A673 (cell line): ENCODE measurements around the gene TNFRSF12A. TPM values are rescaled to one million over a fixed set of nuclear protein-coding genes. Genes with fewer than 3 reads are reported as not detected.

Source experiments
- BruUV-seq: library from RNA; stranded (reverse); fragments of 400-500 nt; replicated peaks from 2 replicates; lab custom pipeline; 2021; lab: Mats Ljungman, UMichigan
- CTCF ChIA-PET: fragments of 300-600 bp; sonication (Branson Sonifier 250); formaldehyde crosslinking; loops from one replicate; lab custom pipeline; 2022; ENCODE audit warnings: antibody characterized with exemption; lab: Charles Lee
- POLR2A ChIA-PET: fragments of 300-600 bp; sonication (Branson Sonifier 250); formaldehyde crosslinking; loops from one replicate; lab custom pipeline; 2022; ENCODE audit warnings: antibody characterized with exemption; ENCODE audit not compliant: low non-redundant PET; lab: Charles Lee
- DNase-seq: peaks from one replicate; pipeline ENCODE4 v3.0.0-alpha.2; 2015; ENCODE audit warnings: low spot score
- H3K27ac ChIP-seq: fragments of 200-600 bp; sonication (generic); 2 replicates; pipeline ENCODE4 v1.5.1; 2016; ENCODE audit warnings: mixed run types, low read depth, mild to moderate bottlenecking, mixed read lengths, antibody characterized with exemption, low read length; ENCODE audit not compliant: poor library complexity, severe bottlenecking
- H3K27me3 ChIP-seq: fragments of 200-600 bp; sonication (generic); replicated peaks from 2 replicates; pipeline ENCODE4 v1.6.1; 2017; ENCODE audit warnings: mixed run types, low read depth, mild to moderate bottlenecking, mixed read lengths, antibody characterized with exemption, low read length; ENCODE audit not compliant: insufficient read depth, poor library complexity
- H3K36me3 ChIP-seq: fragments of 200-600 bp; sonication (generic); 2 replicates; pipeline ENCODE4 v1.6.1; 2016; ENCODE audit warnings: mixed run types, mild to moderate bottlenecking, mixed read lengths, antibody characterized with exemption, low read length; ENCODE audit not compliant: insufficient read depth, poor library complexity, severe bottlenecking
- H3K4me1 ChIP-seq: fragments of 200-600 bp; sonication (generic); 2 replicates; pipeline ENCODE4 v1.6.1; 2017; ENCODE audit warnings: mixed run types, mild to moderate bottlenecking, mixed read lengths, antibody characterized with exemption, low read length; ENCODE audit not compliant: insufficient read depth, poor library complexity, severe bottlenecking
- H3K4me3 ChIP-seq: fragments of 200-600 bp; sonication (generic); 2 replicates; pipeline ENCODE4 v1.5.1; 2016; ENCODE audit warnings: low read depth, mixed run types, mild to moderate bottlenecking, mixed read lengths, low read length; ENCODE audit not compliant: poor library complexity, severe bottlenecking
- H3K9me3 ChIP-seq: fragments of 200-600 bp; sonication (generic); 2 replicates; pipeline ENCODE4 v1.6.1; 2016; ENCODE audit warnings: mixed run types, low read depth, mild to moderate bottlenecking, mixed read lengths, antibody characterized with exemption, low read length; ENCODE audit not compliant: poor library complexity, severe bottlenecking
- CTCF ChIP-seq: fragments of 300-800, 200-600 bp; sonication (generic); conservative IDR thresholded peaks from 2 replicates; pipeline ENCODE4 v1.5.1; 2017; ENCODE audit warnings: low read depth, mild to moderate bottlenecking, antibody characterized with exemption, low read length, moderate library complexity, mixed read lengths
- EZH2 ChIP-seq: fragments of 200-600 bp; sonication (generic); IDR thresholded peaks from 2 replicates; pipeline ENCODE4 v1.6.1; 2017; ENCODE audit warnings: borderline replicate concordance, low read depth, mild to moderate bottlenecking, mixed read lengths, antibody characterized with exemption, low read length; ENCODE audit not compliant: poor library complexity, severe bottlenecking
- intact Hi-C: fragments of 100-400 bp; cut with micrococcal nuclease; formaldehyde crosslinking; loops from one replicate; pipeline ENCODE4 v1.10.0; 2022; ENCODE audit not compliant: unreplicated experiment
- total RNA-seq: library from RNA; stranded (reverse); gene quantifications from 2 replicates; pipeline ENCODE4 v1.2.3, GENCODE V29; 2021

TNFRSF12A gene
- total RNA-seq, 1 experiment from 2014 or later, result 39.5 TPM

GRCh38 chr16:2999929-3000328, 20.2 kb upstream of the TNFRSF12A start:
- TF ChIP-seq CTCF, result no peak
- TF ChIP-seq EZH2, result no peak
- POLR2A ChIA-PET, result no interaction called here
- H3K4me3 ChIP-seq, result no peak overlapping the region
- BruUV-seq, result no TSS peak
- intact Hi-C loops, result no loop called here
- no peaks in the 10 kb centered on the region for H3K9me3 ChIP-seq
- H3K4me1 ChIP-seq, result no peaks in the 10 kb centered on the region
- DNase-seq, result no peak
- CTCF ChIA-PET, result no interaction called here
- H3K36me3 ChIP-seq, result no peaks in the 10 kb centered on the region
- H3K27ac ChIP-seq, result no peak overlapping the region
- peaks cover 57% of the 10 kb centered on the region for H3K27me3 ChIP-seq

- H3K27ac ChIP-seq, result no peak overlapping the region
- POLR2A ChIA-PET, result no interaction called here
- CTCF ChIA-PET, result no interaction called here
- no peak for DNase-seq
- TF ChIP-seq EZH2 (no peak), CTCF (no peak)
- no peak overlapping the region for H3K4me3 ChIP-seq
- intact Hi-C loops, result no loop called here
- no peaks in the 10 kb centered on the region for H3K9me3 ChIP-seq
- H3K27me3 ChIP-seq, result peaks cover 63% of the 10 kb centered on the region
- H3K4me1 ChIP-seq, result no peaks in the 10 kb centered on the region
- no peaks in the 10 kb centered on the region for H3K36me3 ChIP-seq
- BruUV-seq, result no TSS peak
Observed at GRCh38 chr16:3000540-3000939, 19.6 kb upstream of the TNFRSF12A start.

DNA sequence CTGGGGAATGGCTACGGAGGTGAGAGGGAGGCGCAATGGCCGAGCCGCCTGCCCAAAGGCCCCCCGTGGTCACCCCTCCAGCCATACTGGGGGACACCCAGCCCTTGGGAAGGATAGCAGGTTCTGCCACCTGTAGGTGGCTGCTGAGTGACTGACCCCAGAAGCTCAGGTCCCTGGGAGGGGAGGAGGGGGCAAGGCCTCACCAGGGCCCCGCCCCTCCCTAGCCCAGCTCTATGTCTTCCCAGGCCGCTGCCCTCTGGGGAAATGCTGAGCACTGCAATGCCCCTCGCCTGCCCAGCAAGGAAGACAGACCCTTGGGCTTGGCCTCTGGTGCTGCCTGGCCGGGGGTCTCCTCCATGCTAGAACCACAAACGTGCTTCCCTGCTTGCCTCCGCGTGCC, 18.9 kb upstream of the TNFRSF12A start:
- POLR2A ChIA-PET, result no interaction called here
- intact Hi-C loops, result no loop called here

More for the DNA sequence above, 18.9 kb upstream of the TNFRSF12A start:
- H3K4me3 ChIP-seq, result no peak overlapping the region
- BruUV-seq, result no TSS peak
- peaks cover 67% of the 10 kb centered on the region for H3K27me3 ChIP-seq
- H3K36me3 ChIP-seq, result no peaks in the 10 kb centered on the region
- H3K9me3 ChIP-seq, result no peaks in the 10 kb centered on the region
- H3K27ac ChIP-seq, result no peak overlapping the region
- TF ChIP-seq CTCF (no peak), EZH2 (no peak)
- H3K4me1 ChIP-seq, result no peaks in the 10 kb centered on the region
- CTCF ChIA-PET, result no interaction called here
- DNase-seq, result no peak
